GM13977 (cell line): ENCODE measurements around the gene ITFG1.
"Not testable (repeated sequence)": the region's sequence is repeated elsewhere in the genome, so short reads cannot be mapped to it uniquely, and the experiment has no call there.

Experiments
- DNase-seq: peaks from one replicate; pipeline ENCODE4 v3.0.0; 2012; ENCODE audit warnings: low spot score
- CTCF ChIP-seq: IDR thresholded peaks from 2 replicates; pipeline ENCODE4 v1.5.1; 2012; ENCODE audit warnings: mild to moderate bottlenecking, control low read depth; ENCODE audit not compliant: insufficient read depth; ENCODE audit errors: extremely low read depth, missing control alignments
- in situ Hi-C: fragments of 300-500 bp; cut with MboI; formaldehyde crosslinking; loops from one replicate; pipeline ENCODE4 v1.12.0; 2022; ENCODE audit warnings: low sequenced_read_pairs, low pct_unique_long_range_greater_than_20kb, mixed read lengths, inconsistent platforms; ENCODE audit not compliant: unreplicated experiment

Gene ITFG1

DNA sequence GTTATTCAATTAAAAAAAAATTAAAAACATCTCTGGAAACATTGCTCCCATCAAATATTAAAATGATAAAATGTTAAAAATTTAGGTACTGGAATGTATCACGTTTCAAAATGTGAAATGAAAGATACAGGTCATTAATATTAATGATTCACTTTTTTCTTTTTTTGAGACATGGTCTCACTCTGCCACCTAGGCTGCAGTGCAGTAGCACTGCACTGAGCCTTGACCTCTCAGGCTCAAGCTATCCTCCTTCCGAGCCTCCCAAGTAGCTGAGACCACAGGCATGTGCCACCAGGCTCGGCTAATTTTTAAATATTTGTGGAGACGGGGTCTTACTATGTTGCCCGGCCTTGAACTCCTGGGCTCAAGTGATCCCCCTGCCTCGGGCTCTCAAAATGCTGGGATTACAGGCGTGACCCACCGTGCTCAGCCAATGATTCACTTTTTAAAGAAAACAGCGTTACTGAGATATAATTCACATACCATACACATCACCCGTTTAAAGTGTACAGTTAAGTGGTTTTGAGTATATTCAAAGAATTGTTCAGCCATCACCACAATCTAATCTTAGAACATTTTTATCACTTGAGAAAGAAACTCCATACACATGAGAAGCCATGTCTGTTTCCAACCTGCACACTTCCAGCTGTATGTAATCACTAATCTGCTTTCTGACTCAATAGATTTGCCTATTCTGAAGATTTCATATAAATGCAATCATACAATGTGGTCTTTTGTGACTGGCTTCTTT lies 298.0 kb downstream of the ITFG1 start:
- TF ChIP-seq CTCF = no peak
- in situ Hi-C loops = no loop called here
- DNase-seq = no peak

DNA sequence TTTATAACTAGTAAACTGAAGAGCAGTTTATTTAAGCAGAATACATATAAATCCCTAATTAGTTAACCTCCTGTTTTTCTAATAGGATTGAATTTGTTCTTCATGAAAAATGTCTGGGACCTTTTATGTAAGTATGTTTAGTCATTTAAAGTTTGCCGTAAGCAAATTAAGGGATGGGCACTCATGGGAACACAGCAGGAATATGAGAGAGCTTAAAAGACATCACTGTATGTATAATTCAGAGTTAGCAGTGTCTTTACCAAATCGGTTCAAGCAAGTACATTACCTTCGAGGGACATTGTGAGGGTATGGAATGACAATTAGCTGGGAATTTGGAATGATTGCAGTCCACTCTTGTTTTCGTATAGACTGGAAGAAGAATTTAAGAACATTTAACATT lies 299.4 kb downstream of the ITFG1 start:
- DNase-seq = no peak
- in situ Hi-C loops = no loop called here
- no peak for TF ChIP-seq CTCF

DNA sequence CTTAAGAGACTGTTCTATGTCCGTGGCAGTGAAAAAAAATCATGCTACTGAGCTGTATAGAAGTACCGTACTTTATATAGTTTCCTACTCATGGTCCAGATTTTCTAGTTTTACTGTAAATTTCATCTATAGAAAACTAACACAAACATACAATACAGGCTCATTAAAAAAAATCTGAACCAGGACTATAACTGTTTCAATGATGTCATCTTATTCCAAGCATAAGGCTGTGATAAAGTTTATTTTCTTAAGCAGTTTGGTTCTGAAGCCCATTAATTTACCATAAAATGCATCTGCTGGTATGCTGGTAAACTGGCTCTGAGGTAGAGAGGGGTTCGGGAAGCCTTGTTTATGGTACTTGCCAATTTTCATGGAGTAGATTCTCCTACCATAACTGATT lies 300.4 kb downstream of the ITFG1 start:
- no peak for DNase-seq
- in situ Hi-C loops = no loop called here
- no peak for TF ChIP-seq CTCF

DNA sequence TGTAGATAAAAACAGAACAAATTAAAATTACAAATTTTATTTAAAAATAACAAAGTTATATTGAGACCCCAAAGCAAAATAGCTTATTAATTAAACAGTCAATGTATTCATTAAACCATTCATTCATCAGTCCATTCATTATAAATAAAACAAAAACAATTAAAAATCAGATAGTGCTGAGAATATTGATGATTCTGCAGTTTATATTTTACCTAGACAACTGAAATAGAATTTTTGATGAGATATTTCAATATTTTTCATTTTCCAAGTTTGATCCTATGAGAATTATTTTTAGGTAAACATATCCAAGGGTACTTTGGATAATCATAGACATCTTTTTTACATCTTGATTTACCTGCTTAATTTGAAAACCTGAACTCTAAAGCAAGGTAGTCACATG lies 301.9 kb downstream of the ITFG1 start:
- no peak for DNase-seq
- in situ Hi-C loops = no loop called here
- TF ChIP-seq CTCF = no peak

- in situ Hi-C loops = no loop called here
- DNase-seq = no peak
- no peak for TF ChIP-seq CTCF
These were observed 304.1 kb downstream of the ITFG1 start for GRCh38 chr16:47156680-47157215.

GRCh38 chr16:47152501-47152900 lies 308.4 kb downstream of the ITFG1 start:
- DNase-seq, in situ Hi-C loops: not testable (repeated sequence)

GRCh38 chr16:47150067-47150466 lies 310.8 kb downstream of the ITFG1 start:
- in situ Hi-C loops = no loop called here
- TF ChIP-seq CTCF = no peak
- no peak for DNase-seq
